SK-N-SH treated with all-trans-retinoic acid at 6 μM for 48 hours (cell line): ENCODE data around the gene SH2B3.

Source experiments
- ATAC-seq: fragments of 200-7000 bp; cut with Tn5 transposase; 3 replicates; pipeline ENCODE4 v1.9.1; 2020; ENCODE audit warnings: mild to moderate bottlenecking, moderate library complexity
- BACH2 ChIP-seq: fragments of 250-450 bp; sonication (Bioruptor Pico); IDR thresholded peaks from 2 replicates; pipeline ENCODE4 v1.9.0; 2021; ENCODE audit warnings: mild to moderate bottlenecking, borderline replicate concordance
- CSDC2 ChIP-seq: fragments of 250-450 bp; sonication (Bioruptor Pico); IDR thresholded peaks from 2 replicates; pipeline ENCODE4 v1.5.0; 2020; ENCODE audit warnings: mild to moderate bottlenecking, moderate library complexity
- CSRNP3 ChIP-seq: fragments of 250-450 bp; sonication (Bioruptor Pico); IDR thresholded peaks from 2 replicates; pipeline ENCODE4 v1.5.1; 2021; ENCODE audit warnings: mild to moderate bottlenecking, moderate library complexity
- ESRRG ChIP-seq: fragments of 250-450 bp; sonication (Bioruptor Pico); IDR thresholded peaks from 2 replicates; pipeline ENCODE4 v1.6.1; 2021; ENCODE audit warnings: mild to moderate bottlenecking
- GLIS3 ChIP-seq: fragments of 250-450 bp; sonication (Bioruptor Pico); IDR thresholded peaks from 2 replicates; pipeline ENCODE4 v1.5.0; 2020; ENCODE audit warnings: mild to moderate bottlenecking, moderate library complexity
- ISL1 ChIP-seq: fragments of 250-450 bp; sonication (Bioruptor Pico); IDR thresholded peaks from 2 replicates; pipeline ENCODE4 v2.1.2; 2022; ENCODE audit warnings: mild to moderate bottlenecking, moderate library complexity
- OSR1 ChIP-seq: fragments of 250-450 bp; sonication (Bioruptor Pico); IDR thresholded peaks from 2 replicates; pipeline ENCODE4 v1.8.0; 2022; ENCODE audit warnings: moderate library complexity, mild to moderate bottlenecking, inconsistent platforms
- POU6F1 ChIP-seq: fragments of 250-450 bp; sonication (Bioruptor Pico); IDR thresholded peaks from 2 replicates; pipeline ENCODE4 v1.8.0; 2021; ENCODE audit warnings: low read depth, mild to moderate bottlenecking, moderate library complexity, borderline replicate concordance
- PPARA ChIP-seq: fragments of 250-450 bp; sonication (Bioruptor Pico); IDR thresholded peaks from 2 replicates; pipeline ENCODE4 v1.5.0; 2020; ENCODE audit warnings: mild to moderate bottlenecking, borderline replicate concordance
- RARB ChIP-seq: fragments of 250-450 bp; sonication (Bioruptor Pico); IDR thresholded peaks from 2 replicates; pipeline ENCODE4 v1.8.0; 2021; ENCODE audit warnings: mild to moderate bottlenecking, moderate library complexity
- SNAI2 ChIP-seq: fragments of 250-450 bp; sonication (Bioruptor Pico); IDR thresholded peaks from 2 replicates; pipeline ENCODE4 v1.5.0; 2020; ENCODE audit warnings: mild to moderate bottlenecking, moderate library complexity
- TCF4 ChIP-seq: fragments of 250-450 bp; sonication (Bioruptor Pico); IDR thresholded peaks from 2 replicates; pipeline ENCODE4 v1.8.0; 2021; ENCODE audit warnings: mild to moderate bottlenecking, moderate library complexity, borderline replicate concordance
- TOX ChIP-seq: fragments of 250-450 bp; sonication (Bioruptor Pico); IDR thresholded peaks from 2 replicates; pipeline ENCODE4 v1.8.0; 2021; ENCODE audit warnings: mild to moderate bottlenecking, moderate library complexity, borderline replicate concordance
- ZFP3 ChIP-seq: fragments of 250-450 bp; sonication (Bioruptor Pico); IDR thresholded peaks from 2 replicates; pipeline ENCODE4 v1.5.0; 2020; ENCODE audit warnings: mild to moderate bottlenecking, moderate library complexity
- ZFP30 ChIP-seq: fragments of 450-650 bp; formaldehyde crosslinking; IDR thresholded peaks from 2 replicates; pipeline ENCODE4 v1.5.0; 2022; ENCODE audit warnings: mild to moderate bottlenecking, moderate library complexity
- ZNF565 ChIP-seq: fragments of 450-650 bp; formaldehyde crosslinking; conservative IDR thresholded peaks from 2 replicates; pipeline ENCODE4 v1.5.0; 2020; ENCODE audit warnings: low read depth, mild to moderate bottlenecking, moderate library complexity
- ZNF70 ChIP-seq: fragments of 450-650 bp; formaldehyde crosslinking; IDR thresholded peaks from 2 replicates; pipeline ENCODE4 v1.5.0; 2020; ENCODE audit warnings: mild to moderate bottlenecking, moderate library complexity
- ZNF8 ChIP-seq: fragments of 450-650 bp; formaldehyde crosslinking; IDR thresholded peaks from 2 replicates; pipeline ENCODE4 v1.5.0; 2020; ENCODE audit warnings: mild to moderate bottlenecking, moderate library complexity
- TF ChIP-seq, protein P1 (sequence below): fragments of 250-450 bp; sonication (Bioruptor Pico); IDR thresholded peaks from 2 replicates; pipeline ENCODE4 v1.5.1; 2020; ENCODE audit warnings: low read depth, mild to moderate bottlenecking, moderate library complexity
- TF ChIP-seq, protein P2 (sequence below): fragments of 250-450 bp; sonication (Bioruptor Pico); IDR thresholded peaks from 2 replicates; pipeline ENCODE4 v1.8.0; 2020; ENCODE audit warnings: mild to moderate bottlenecking, moderate library complexity, borderline replicate concordance

Gene SH2B3

GRCh38 chr12:111406474-111407376 lies 1.0 kb downstream of the SH2B3 start:
- no peak for ATAC-seq
- TF ChIP-seq ZFP3: no peak
- no peak for TF ChIP-seq BACH2
- no peak for TF ChIP-seq RARB
- TF ChIP-seq ZNF70: no peak
- no peak for TF ChIP-seq PPARA
- no peak for TF ChIP-seq CSDC2
- no peak for TF ChIP-seq TOX
- TF ChIP-seq, protein P1, sequence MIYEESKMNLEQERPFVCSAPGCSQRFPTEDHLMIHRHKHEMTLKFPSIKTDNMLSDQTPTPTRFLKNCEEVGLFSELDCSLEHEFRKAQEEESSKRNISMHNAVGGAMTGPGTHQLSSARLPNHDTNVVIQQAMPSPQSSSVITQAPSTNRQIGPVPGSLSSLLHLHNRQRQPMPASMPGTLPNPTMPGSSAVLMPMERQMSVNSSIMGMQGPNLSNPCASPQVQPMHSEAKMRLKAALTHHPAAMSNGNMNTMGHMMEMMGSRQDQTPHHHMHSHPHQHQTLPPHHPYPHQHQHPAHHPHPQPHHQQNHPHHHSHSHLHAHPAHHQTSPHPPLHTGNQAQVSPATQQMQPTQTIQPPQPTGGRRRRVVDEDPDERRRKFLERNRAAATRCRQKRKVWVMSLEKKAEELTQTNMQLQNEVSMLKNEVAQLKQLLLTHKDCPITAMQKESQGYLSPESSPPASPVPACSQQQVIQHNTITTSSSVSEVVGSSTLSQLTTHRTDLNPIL (CRISPR knock-in tag): no peak

GRCh38 chr12:111407377-111408115 lies 1.8 kb downstream of the SH2B3 start:
- ATAC-seq: no peak
- TF ChIP-seq ESRRG (CRISPR knock-in tag): no peak
- no peak for TF ChIP-seq TCF4 (CRISPR knock-in tag)
- no peak for TF ChIP-seq ZNF8 (CRISPR knock-in tag)
- TF ChIP-seq OSR1 (CRISPR knock-in tag): no peak

- TF ChIP-seq ZFP3 (no peak), SNAI2 (CRISPR knock-in tag) (no peak), BACH2 (no peak)
- TF ChIP-seq, protein P2, sequence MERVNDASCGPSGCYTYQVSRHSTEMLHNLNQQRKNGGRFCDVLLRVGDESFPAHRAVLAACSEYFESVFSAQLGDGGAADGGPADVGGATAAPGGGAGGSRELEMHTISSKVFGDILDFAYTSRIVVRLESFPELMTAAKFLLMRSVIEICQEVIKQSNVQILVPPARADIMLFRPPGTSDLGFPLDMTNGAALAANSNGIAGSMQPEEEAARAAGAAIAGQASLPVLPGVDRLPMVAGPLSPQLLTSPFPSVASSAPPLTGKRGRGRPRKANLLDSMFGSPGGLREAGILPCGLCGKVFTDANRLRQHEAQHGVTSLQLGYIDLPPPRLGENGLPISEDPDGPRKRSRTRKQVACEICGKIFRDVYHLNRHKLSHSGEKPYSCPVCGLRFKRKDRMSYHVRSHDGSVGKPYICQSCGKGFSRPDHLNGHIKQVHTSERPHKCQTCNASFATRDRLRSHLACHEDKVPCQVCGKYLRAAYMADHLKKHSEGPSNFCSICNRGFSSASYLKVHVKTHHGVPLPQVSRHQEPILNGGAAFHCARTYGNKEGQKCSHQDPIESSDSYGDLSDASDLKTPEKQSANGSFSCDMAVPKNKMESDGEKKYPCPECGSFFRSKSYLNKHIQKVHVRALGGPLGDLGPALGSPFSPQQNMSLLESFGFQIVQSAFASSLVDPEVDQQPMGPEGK: no peak
- TF ChIP-seq, protein P1 (CRISPR knock-in tag): no peak
- ATAC-seq: no peak
These were observed 2.4 kb downstream of the SH2B3 start for GRCh38 chr12:111408116-111408440.

GRCh38 chr12:111408686-111409402 lies 3.1 kb downstream of the SH2B3 start:
- TF ChIP-seq GLIS3 (CRISPR knock-in tag): no peak
- TF ChIP-seq POU6F1: no peak
- TF ChIP-seq, all 23 proteins: peak for 0
- ATAC-seq: no peak

DNA sequence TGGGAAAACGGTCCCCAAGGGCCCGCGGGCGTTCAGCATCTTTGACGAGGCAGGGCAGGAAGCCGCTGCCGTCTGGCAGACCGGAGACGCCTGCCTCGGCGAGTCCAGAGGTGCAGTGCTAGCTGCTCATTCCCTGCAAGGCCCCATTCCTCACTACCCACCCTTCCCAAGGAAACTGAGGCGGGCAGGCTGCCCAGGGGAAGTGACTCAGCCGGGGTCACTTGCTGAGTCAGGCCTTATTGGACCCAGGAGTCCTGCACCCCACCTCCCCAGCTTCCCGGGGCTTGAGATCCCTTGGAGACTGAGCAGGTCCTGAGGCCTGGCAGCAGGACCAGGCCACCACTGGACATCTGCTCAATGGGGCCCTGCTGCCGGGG lies 3.7 kb downstream of the SH2B3 start:
- TF ChIP-seq ZNF70: no peak
- no peak for TF ChIP-seq SNAI2 (CRISPR knock-in tag)
- no peak for TF ChIP-seq ISL1
- TF ChIP-seq, protein P2: no peak
- no peak for TF ChIP-seq POU6F1
- no peak for TF ChIP-seq CSDC2
- TF ChIP-seq GLIS3 (CRISPR knock-in tag): no peak
- no peak for TF ChIP-seq OSR1 (CRISPR knock-in tag)
- TF ChIP-seq TOX: no peak
- no peak for TF ChIP-seq ZNF8 (CRISPR knock-in tag)
- TF ChIP-seq ZFP3: no peak
- TF ChIP-seq ZNF565 (CRISPR knock-in tag): no peak
- no peak for TF ChIP-seq ZFP30 (CRISPR knock-in tag)
- TF ChIP-seq PPARA: no peak
- TF ChIP-seq CSRNP3: no peak
- ATAC-seq: peak; percentile 10
